Stimulated activated CD4-positive, alpha-beta T cell treated with anti-CD3 and anti-CD28 coated beads, Interleukin-15, amount 100 ng/mL, for 24 hours (primary cell): ENCODE measurements around the gene TBXA2R.
"Not testable (repeated sequence)": the region's sequence is repeated elsewhere in the genome, so short reads cannot be mapped to it uniquely, and the experiment has no call there.

ENCODE experiments used
- DNase-seq: peaks from one replicate; pipeline ENCODE4 v3.0.0-alpha.2; 2020

The TBXA2R gene

DNA sequence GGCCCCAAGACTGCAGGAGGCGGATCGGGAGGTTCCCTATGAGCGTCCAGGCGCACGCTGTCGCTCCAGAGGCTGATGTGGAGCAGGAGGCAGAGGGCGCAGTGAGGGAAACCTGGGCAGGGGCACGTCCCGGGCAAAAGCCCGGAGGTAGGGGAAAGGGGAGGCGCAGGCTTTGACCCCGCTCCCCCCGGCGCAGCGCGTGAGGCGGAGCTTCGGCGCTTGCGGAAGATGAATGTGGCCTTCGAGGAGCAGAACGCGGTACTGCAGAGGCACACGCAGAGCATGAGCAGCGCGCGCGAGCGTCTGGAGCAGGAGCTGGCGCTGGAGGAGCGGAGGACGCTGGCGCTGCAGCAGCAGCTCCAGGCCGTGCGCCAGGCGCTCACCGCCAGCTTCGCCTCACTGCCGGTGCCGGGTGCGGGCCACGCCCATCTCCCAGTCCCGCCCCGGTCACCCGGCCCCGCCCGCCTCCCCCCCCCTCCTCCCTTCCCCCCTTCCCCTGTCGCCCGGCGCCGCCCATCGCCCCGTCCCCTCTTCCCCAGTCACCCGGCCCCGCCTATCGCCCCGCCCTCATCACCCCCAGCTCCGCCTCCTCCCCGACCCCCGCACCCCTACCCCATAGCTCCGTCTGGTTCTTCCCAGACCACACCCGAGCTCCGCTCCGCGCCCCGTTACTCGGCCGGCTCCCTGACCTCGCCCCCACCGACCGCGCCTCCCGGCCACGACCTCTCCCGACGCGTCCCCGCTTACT, 29.8 kb downstream of the TBXA2R start:
- DNase-seq, result no peak

DNA sequence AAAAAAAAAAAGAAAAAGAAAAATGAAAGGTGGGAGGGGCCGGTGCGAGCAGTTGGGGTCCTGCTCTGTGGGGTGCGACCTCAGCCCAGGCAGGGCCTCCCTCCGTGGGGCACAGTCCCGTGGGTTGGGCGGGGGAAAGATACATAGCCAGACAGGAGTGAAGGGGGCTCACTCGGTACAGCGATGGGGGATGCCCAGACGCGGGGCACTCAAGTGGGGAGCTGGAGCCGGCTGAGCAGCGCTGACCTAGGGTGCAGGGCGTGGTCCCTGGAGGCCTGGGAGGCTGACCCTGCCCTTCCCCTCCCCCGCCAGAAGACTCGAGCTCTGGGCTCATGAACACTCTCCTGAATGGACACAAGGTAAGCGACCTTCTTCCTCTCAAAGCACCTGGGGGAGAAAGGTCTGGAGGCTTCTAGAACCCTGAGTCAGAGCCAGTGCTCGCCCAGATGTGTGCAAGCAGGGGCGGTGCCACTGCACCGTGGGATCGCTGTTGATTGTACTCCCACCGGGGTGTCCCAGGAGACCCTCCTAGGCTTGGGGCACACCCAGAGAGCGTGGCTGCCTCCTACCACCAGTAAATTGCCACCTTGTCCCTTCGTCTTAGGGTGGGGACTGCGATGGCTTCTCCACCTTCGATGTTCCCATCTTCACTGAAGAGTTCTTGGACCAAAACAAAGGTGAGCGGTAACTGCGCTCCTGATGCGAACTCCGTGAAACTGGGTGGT, 30.6 kb downstream of the TBXA2R start:
- DNase-seq, result no peak

DNA sequence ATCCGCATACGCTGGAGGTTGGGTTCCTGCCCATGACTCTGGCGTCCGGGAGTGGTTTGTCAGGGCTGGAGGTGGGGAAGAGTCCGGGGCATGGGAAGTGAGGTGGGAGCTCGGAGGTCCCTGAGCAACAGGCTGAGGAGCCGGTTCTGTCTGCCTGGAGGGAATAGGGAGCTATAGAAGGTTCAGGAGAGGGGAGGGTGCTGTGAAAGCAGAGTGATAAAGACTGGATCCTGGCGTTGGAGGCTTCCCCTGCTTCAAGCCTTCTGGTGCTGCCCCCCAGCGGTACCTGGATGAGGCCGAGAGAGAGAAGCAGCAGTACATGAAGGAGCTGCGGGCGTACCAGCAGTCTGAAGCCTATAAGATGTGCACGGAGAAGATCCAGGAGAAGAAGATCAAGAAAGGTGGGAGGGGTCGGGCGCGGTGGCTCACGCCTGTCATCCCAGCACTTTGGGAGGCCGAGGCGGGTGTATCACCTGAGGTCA, 31.4 kb downstream of the TBXA2R start:
- peak; percentile 31 for DNase-seq

DNA sequence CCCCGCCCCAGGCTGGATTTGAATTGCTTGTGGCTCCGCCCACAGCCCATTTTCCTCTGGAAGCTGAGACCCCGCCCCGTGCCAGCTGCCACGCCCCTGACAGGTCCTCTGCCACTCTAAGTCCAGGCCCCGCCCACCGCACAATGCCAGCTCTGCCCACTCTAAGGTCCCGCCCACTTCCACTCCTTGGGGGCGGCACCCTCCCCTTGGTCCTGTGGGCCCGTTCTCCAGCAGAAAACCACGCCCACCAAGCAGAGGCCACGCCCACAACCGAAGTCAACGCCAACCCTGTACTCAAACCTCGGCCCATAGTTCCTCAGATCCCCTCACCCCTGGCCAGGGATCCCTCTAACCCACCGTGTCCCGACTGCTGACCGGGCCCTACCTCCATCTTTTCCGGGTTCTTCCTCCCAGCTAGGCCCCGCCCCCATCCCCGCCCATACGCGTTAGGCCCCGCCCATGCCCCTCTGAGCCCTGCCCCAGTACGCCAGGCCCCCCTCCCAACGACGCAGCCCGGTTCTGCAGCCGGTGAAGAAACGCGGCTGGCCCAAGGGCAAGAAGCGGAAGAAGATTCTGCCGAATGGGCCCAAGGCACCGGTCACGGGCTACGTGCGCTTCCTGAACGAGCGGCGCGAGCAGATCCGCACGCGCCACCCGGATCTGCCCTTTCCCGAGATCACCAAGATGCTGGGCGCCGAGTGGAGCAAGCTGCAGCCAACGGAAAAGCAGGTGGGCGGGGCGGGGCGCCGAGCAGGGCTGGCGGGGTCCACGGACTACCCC, 32.6 kb downstream of the TBXA2R start:
- DNase-seq, result peak; percentile 96

DNA sequence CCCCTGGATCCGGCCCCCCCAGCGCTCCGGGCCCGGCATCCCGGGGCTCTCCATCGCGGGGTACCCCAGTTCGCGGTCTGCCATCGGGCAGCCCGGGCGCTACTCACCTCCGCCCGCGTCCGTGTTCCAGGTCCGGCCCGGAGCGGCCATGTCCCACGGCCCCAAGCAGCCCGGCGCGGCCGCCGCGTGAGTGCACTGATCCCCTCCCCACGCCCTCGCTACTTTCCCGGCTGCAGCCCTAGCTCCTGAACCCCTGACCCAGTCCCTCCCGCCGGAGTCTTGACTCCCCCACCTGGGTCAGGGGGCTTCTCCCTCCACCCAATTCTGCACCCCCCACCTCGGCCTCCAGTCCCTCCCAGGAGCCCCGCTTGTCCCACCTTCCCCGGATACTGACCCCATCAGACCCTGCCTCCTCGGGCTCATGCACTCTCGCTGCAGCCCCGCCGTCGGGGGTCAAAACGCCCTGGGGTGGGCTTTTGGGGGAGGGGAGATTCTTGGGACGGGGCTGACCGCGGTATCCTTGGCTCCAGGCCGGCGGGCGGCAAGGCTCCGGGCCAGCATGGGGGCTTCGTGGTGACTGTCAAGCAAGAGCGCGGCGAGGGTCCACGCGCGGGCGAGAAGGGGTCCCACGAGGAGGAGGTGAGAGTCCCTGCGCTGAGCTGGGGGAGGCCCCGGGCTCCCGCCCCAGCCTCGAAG, 33.4 kb downstream of the TBXA2R start:
- peak; percentile 49 for DNase-seq

DNA sequence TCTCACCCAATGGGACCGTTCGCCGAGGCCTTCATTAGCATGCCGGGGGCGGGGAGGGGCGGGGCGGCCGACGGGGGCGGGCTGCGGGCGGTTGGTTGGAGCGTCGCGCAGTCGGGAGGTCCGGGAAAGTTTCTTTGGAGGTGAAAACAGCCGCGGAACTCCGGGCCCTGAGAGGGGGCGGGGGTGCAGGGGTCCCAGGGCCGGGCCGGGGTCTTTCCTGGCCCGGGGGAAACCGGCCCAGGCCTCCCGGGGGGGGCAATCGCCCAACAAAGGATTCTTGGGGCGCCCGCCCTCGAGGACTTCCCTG, 33.9 kb downstream of the TBXA2R start, which contains the start of gene HMG20B:
Gene HMG20B (plus strand): TSS at position 90 of the 307 bp plus-strand sequence. CDS start 366 bp downstream, outside the sequence.
- no peak for DNase-seq

DNA sequence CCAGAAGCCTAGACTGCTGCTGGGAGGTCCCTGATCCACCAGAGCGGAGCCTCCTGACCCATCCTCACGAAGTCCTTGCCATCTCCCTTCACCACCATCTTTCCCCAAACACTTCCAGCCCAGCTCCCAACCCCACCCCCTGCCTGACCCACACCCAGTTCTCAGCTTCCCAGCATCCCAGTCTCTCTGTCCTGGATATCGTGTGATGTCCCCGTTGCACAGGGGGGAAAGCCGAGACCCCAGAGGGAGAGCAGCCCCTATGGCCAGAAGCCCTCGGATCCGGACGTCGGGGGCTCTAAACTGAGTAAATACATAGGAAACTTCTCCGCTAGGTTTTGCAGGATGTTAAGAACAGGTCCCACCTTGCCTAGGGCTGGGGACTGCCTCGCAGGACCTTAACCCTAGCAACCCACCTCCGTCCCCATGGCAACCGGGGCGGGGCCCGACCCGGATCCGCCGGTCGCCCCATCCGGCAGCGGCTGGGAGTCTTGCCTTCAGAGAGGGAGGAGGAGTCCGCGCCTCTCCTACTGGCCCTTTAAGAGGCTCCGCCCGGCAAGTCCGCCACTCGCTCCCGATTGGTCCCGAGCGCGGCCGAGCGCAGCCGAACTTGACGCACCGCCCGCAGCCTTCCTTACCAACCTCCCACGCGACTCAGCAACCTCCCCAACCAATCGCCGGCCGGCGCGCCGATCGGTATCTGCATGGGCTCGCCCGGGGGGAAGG, 34.4 kb downstream of the TBXA2R start:
- DNase-seq, result peak; percentile 99

DNA sequence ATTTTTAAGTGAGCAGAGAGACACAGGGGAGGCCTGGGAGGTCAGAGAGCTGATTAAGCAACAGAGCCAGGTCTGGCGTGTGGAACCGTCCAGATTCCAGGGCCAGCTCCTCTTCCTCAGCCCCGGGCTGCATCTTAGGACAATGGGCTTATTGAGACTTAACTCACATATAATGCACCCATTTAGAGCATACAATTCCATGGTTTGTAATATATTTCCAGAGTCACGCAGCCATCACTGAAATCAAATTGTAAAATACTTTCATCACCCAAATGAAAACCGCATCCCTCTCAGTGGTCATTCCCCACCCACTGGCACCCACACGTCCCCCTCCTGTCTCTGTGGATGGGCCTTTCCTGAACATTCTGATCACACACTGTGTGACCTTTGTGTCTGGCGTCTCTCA, 36.1 kb downstream of the TBXA2R start:
- no peak for DNase-seq

DNA sequence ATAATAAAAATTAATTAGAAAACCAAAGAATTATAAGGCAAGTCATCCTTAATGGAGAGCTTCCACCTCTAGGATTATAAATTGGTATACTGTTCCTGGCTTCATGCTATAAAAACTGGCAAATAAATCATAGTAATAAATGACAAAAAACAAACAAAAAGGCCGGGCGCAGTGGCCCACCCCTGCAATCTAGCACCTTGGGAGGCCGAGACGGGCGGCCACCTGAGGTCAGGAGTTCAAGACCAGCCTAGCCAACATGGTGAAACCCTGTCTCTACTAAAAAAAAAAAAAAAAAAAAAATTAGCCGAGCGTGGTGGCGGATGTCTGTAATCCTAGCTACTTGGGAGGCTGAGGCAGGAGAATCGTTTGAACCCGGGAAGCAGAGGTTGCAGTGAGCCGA, 36.6 kb downstream of the TBXA2R start:
- not testable (repeated sequence) for DNase-seq

DNA sequence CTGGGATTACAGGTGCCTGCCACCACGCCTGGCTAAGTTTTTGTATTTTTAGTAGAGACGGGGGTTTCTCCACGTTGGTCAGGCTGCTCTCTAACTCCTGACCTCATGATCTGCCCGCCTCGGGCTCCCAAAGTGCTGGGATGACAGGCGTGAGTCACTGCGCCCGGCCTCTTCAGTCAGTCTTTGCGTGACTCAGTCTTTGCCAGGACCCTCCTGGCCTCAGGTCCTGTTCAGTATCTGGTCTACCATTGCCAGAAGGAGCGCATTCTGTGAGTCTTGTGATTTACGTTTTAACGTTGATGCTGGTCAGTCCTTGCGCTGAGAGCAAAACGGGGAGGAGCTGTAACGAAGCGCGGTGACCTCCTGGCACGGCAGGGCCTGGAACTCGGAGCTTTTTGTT, 41.5 kb downstream of the TBXA2R start:
- no peak for DNase-seq

DNA sequence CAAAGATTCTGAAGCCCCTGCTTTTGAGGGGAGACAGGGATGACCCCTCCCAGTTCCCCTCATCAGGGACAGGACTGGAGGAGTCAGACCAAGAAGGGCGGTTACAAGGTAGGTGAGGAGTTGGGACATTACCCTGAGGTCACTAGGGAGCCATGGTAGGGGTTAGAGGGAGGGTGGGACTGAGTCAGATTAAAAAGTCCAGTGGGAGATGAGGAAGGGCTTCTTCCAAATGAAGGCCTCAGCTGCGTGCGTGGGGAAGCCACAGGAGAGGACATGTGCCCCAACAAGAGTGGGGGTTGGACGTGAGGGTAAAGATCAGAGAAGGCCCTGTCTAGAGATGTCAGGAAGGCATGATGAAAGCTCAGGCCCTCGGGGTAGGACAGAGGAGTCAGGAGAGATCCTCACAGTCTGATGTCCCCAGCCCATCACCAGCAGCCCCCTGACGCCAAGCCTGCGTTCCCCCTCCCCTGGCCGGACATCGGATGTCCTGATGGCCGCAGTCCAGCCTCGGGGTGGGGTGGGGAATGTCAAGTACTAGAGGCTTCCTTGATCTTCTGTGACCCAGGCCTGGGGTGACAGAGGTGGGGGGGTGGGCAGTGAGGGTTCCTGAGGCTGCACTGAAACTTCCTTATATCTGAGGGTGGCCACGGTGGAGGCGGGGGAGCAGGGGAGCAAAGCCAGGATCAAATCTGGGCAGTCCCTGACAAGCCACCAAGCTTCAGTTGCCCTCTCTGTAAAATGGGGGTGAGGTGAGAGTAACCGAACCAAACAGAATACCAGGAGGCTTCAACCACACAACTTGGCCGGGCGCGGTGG, 42.8 kb downstream of the TBXA2R start:
- no peak for DNase-seq

DNA sequence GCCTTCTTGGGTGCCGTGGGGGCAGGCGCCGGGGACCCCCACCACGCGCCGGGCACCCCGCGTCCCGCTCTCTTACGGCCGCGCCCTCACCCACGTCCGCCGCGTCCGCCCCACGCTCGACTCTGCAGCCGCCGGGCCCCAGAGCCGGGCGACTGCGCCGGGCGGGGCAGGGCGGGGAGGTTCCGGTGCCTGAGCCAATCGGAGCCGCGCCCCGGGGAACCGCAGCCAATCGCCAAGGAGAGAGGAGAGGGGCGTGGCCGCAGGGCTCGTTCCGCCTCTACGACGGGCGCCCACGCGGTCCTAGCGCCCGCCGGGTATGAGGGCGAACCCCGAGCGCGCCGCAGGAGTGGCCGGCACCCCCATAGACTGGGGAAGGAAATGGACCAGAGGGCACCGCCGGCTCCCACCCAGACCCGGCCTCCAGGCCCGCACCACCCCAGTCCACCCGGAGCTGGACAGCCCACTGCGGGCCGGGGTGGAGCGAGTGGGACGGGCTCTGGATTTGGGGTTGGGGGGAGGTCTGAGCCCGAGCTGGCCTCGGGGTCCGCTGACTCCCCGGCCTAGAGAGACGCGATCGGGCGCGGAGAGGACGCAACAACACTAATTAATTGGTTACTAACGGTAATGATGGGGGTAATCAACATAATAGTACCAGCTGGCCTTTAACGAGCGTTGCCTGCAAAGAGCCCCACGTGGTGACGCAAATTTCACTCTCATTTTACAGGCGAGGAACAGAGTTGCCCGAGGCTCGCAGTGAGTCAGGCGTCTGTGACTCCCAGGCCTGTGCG, 49.0 kb downstream of the TBXA2R start, which contains the start of gene MFSD12:
Gene MFSD12 (minus strand): TSS at position 126 of the 788 bp plus-strand sequence. CDS start 183 bp downstream, outside the sequence.
- DNase-seq, result peak; percentile 98

DNA sequence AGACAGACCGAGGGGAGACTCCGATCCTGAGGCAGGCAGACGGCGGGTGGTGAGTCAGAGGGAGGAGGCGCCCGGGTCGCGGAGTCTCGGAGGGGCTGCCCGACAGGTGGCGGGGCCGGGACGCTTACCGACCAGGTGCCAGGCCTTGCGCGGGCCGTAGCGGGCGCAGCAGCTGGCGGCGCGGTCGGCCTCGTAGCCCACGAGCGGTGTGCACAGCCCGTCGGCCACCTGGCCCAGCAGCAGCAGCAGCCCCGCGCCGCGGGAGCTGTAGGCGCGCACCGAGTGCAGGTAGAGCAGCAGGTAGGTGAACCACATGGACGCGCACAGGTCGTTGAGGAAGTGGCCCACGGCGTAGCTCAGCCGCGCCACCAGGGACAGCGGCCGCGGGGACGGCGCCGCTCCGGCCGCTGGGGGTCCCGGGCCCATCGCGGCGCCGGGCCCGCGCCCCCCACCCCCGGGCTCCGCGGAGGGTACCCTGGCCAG, 49.7 kb downstream of the TBXA2R start:
- DNase-seq, result peak; percentile 77

DNA sequence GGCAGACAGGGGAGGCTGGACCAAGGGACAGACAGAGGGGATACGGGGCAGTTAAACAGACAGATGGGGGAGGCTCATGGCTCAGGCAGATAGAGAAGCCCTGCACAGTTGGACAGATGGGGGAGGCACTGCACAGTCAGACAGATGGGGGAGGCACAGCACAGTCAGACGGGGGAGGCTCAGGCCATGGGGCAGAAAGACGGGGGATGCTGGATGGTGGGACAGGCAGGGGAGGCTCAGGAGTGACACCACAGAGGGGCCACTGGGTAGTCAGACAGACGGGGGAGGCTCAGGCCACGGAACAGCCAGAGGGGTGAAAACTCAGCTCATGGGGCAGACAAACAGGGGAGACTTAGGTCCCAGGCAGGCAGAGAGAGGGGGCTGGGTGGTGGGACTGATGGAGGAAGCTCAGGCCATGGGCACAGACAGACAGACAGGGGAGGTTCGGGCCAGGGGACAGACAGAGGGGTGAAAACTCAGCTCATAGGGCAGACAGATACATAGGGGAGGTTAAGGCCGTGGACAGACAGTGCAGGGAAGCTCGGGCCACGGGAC, 50.2 kb downstream of the TBXA2R start:
- no peak for DNase-seq

DNA sequence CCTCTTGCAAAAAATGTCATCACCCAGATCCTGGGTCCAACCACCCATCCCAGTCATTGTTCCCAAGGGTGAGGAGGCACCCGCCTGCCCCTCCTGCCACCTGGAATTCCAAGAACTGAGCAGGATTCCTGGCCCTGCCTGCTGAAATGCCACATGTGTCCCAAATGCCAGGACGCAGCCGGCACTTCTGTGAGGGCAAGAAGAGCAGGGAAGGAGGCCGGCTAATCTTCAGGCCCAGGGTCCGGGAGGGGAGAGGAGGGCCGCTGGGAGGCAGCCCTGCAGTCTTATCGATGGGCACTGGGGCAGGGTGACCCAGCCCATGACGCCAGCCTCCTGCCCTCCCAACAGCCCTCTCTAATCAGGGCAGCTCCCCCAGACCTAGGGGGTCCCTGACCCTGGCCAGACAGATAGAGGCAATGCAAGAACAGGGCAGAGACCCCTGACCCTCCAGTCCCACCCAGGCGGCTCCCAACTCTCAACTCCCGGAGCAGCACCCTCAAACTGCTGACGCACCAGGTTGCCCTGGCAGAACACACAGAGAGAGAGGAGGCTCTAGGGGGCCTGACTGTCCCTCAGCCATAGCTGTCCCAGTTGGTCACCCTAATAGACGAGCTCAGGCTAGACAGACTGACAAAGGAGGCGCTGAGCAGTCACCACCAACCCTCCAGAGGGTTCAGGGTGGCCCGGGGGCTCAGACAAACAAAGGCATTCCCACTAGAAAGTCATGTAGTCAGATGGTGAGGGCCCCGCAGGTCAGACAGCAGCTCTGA, 50.8 kb downstream of the TBXA2R start:
- DNase-seq, result no peak

DNA sequence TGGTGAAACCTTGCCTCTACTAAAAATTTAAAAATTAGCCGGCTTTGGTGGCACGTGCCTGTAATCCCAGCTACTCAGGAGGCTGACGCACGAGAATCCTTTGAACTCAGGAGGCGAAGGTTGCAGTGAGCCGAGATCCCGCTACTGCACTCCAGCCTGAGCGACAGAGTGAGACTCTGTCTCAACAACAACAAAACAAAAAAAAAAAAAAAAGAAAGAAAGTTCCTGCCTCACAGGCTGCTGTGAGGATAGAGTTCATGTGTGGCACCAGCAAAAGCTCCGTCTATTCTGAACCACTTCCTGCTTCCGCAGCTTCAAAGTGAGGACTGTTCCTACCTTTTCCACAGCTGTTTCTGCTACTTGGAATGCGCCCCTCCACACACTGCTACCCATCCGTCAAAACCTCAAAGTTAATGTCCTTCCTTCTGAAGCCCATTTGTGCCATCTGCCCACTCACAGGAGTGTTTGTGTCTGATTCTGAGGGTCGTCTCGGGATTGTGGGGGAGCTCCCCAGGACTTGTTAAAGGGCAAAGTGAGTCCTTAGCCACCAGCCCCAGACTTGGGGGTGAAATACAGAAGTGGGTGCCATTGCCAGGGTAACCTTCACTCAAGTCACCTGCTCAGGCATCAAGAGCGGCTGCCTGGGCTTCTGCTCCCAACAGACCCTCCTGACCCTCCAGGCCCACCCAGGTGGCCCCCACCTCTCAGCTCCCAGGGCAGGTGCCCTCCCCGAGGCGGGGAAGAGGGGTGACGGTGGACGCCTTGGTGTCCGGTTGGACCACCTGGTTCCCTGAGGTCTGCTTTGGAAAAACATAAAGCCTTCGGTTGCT, 52.2 kb downstream of the TBXA2R start:
- no peak for DNase-seq

DNA sequence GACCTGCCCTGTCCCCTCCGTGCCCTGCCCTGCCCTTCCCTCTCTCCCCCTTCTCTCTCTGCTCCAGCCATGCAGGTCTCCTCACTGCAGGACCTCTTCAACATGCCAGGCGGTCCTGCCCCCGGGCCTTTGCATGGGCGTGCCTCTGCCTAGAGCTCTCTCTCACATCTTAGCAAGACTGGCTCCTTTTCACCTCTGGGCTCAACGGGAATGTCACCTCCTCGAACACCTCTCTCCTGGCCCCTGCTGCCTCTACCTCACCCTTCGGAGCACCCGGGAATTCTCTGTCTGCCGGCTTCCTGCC, 54.9 kb downstream of the TBXA2R start:
- DNase-seq, result no peak
